Keratinocyte (primary cell): ENCODE data around the gene OSBPL1A. TPM values are rescaled to one million over a fixed set of nuclear protein-coding genes. Genes with fewer than 3 reads are reported as not detected.
"Not testable (repeated sequence)": the region's sequence is repeated elsewhere in the genome, so short reads cannot be mapped to it uniquely, and the experiment has no call there.

Source experiments
- DNase-seq: peaks from one replicate; pipeline ENCODE4 v3.0.0-alpha.2; 2011; ENCODE audit warnings: low read depth, missing footprints, low spot score
- FAIRE-seq: peaks from 2 replicates; lab custom pipeline; 2011; peaks lifted over from hg19 to GRCh38; lab: Jason Lieb, UNC
- H2AFZ ChIP-seq: 2 replicates; pipeline ENCODE4 v1.6.0; 2012; ENCODE audit warnings: low read length, control low read depth, inconsistent platforms; ENCODE audit not compliant: control insufficient read depth
- H3K27ac ChIP-seq: 2 replicates; pipeline ENCODE4 v1.5.1; 2011; ENCODE audit warnings: low read length; ENCODE audit not compliant: control insufficient read depth, insufficient read depth
- H3K27me3 ChIP-seq: 3 replicates; pipeline ENCODE4 v1.6.0; 2011; ENCODE audit warnings: low read length; ENCODE audit not compliant: control insufficient read depth, insufficient read depth; ENCODE audit errors: extremely low read depth
- H3K36me3 ChIP-seq, 2 experiments: 2 replicates in 1 of 2; 3 replicates in 1 of 2; pipeline ENCODE4 v1.5.1; 2011; ENCODE audit warnings: low read length in 2 of 2, mild to moderate bottlenecking in 1 of 2; ENCODE audit not compliant: control insufficient read depth in 2 of 2, insufficient read depth in 2 of 2; ENCODE audit errors: extremely low read depth in 1 of 2
- H3K4me1 ChIP-seq: 3 replicates; pipeline ENCODE4 v1.5.1; 2011; ENCODE audit warnings: low read length; ENCODE audit not compliant: control insufficient read depth, insufficient read depth; ENCODE audit errors: extremely low read depth
- H3K4me2 ChIP-seq: 3 replicates; pipeline ENCODE4 v1.6.0; 2011; ENCODE audit warnings: low read depth, low read length; ENCODE audit not compliant: control insufficient read depth, insufficient read depth; ENCODE audit errors: extremely low read depth
- H3K4me3 ChIP-seq, 3 experiments: fragments of 200-600 bp in 1 of 3; sonication (generic) in 1 of 3; 2 replicates in 2 of 3; 3 replicates in 1 of 3; pipeline ENCODE4 v1.5.1; 2011 to 2016; ENCODE audit warnings: low read length in 3 of 3, mild to moderate bottlenecking in 3 of 3, control low read depth in 2 of 3, inconsistent platforms in 1 of 3, low read depth in 1 of 3, mixed read lengths in 1 of 3, mixed run types in 1 of 3, moderate library complexity in 1 of 3; ENCODE audit not compliant: control insufficient read depth in 2 of 3, insufficient read depth in 2 of 3; ENCODE audit errors: extremely low read depth in 1 of 3
- H3K79me2 ChIP-seq: 2 replicates; pipeline ENCODE4 v1.6.0; 2012; ENCODE audit warnings: low read length; ENCODE audit not compliant: control insufficient read depth, insufficient read depth
- H3K9ac ChIP-seq: 3 replicates; pipeline ENCODE4 v1.6.0; 2011; ENCODE audit warnings: low read length; ENCODE audit not compliant: control insufficient read depth, insufficient read depth; ENCODE audit errors: extremely low read depth
- H3K9me1 ChIP-seq: 3 replicates; pipeline ENCODE4 v1.6.0; 2011; ENCODE audit warnings: low read length; ENCODE audit not compliant: control insufficient read depth, insufficient read depth; ENCODE audit errors: extremely low read depth
- H3K9me3 ChIP-seq: 2 replicates; pipeline ENCODE4 v1.5.1; 2012; ENCODE audit warnings: low read depth, low read length; ENCODE audit not compliant: control insufficient read depth
- H4K20me1 ChIP-seq: 3 replicates; pipeline ENCODE4 v1.6.0; 2011; ENCODE audit warnings: low read length; ENCODE audit not compliant: control insufficient read depth, insufficient read depth; ENCODE audit errors: extremely low read depth
- EZH2 ChIP-seq: IDR thresholded peaks from one replicate; pipeline ENCODE4 v1.6.1; 2012; ENCODE audit warnings: inconsistent platforms, mild to moderate bottlenecking, low read length, moderate library complexity
- dilution Hi-C: fragments of 300-500 bp; cut with MboI; formaldehyde crosslinking; loops from one replicate; pipeline ENCODE4 v1.7.0; 2020; ENCODE audit warnings: low sequenced_read_pairs; ENCODE audit not compliant: extremely low pct_ligation_motif_present
- polyA plus RNA-seq, 5 experiments: library from polyadenylated mRNA; depleted of rRNA in 3 of 5; stranded (reverse) in 3 of 5; stranded (forward) in 1 of 5; unstranded in 1 of 5; fragments of >200 nt; gene quantifications; 1 replicate in 1 of 5; 2 replicates in 3 of 5; 3 replicates in 1 of 5; pipeline versions ENCODE4 v1.2.1 to v1.2.3, GENCODE V29; 2011 to 2012; ENCODE audit warnings: missing spikeins in 2 of 5, low read depth in 1 of 5, low replicate concordance in 1 of 5
- TF ChIP-seq, protein P1 (sequence below), 3 experiments: IDR thresholded peaks in 1 of 3; conservative IDR thresholded peaks in 1 of 3; optimal IDR thresholded peaks in 1 of 3; 2 replicates in 2 of 3; 3 replicates in 1 of 3; pipeline versions ENCODE3 to v1.5.1; 2011; ENCODE audit warnings: low read length in 3 of 3, mild to moderate bottlenecking in 3 of 3, moderate library complexity in 2 of 3, control low read depth in 1 of 3, inconsistent platforms in 1 of 3; ENCODE audit not compliant: insufficient read depth in 2 of 3; ENCODE audit errors: extremely low read depth in 1 of 3

OSBPL1A gene
- polyA plus RNA-seq, 1 donor (not counting 4 experiments of a cell fraction or from before 2014, with no cell fraction given) = 17.7 TPM

DNA sequence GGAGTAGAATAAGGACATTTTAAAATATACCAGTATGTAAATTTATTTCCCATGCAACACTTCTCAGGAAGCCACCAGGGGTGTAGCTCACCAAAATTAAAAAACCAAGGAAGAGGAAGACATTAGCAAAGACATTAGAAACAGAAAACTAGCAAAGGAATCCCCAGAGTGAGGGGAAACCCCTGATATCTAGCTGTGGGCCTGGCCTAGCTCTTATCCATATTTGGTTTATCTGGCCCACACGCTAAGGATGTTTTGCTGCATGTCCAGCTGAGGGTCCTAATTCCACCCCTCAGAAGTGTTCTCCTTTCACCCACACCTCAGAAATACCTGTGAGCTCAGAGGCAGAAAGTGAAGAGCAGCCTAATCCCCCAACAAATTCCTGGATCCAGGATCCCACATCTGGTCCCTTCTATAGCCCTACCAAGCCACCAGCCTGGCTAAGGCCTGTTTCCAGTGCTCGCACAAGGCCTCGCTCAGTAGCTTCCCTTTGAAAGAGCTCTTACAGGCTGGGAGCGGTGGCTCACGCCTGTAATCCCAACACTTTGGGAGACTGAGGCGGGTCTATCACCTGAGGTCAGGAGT is 17.4 kb downstream of the OSBPL1A start:
- FAIRE-seq = no peak
- H3K4me1 ChIP-seq = no peaks in the 10 kb centered on the region

GRCh38 chr18:24378598-24378997 is 19.0 kb downstream of the OSBPL1A start:
- Histone ChIP-seq H3K79me2 (no peaks in the 10 kb centered on the region), H3K9me3 (no peaks in the 10 kb centered on the region), H3K36me3 (peaks cover 0 to 3% of the 10 kb centered on the region in 2 experiments), H3K4me2 (no peak overlapping the region), H3K9me1 (no peaks in the 10 kb centered on the region), H2AFZ (no peak overlapping the region), H4K20me1 (no peaks in the 10 kb centered on the region), H3K27me3 (no peaks in the 10 kb centered on the region), H3K27ac (no peak overlapping the region), H3K4me1 (peaks cover 2% of the 10 kb centered on the region), H3K4me3 (no peak overlapping the region), H3K9ac (no peak overlapping the region)
- FAIRE-seq = no peak
- DNase-seq = no peak
- dilution Hi-C loops = no loop called here
- TF ChIP-seq, protein P1, sequence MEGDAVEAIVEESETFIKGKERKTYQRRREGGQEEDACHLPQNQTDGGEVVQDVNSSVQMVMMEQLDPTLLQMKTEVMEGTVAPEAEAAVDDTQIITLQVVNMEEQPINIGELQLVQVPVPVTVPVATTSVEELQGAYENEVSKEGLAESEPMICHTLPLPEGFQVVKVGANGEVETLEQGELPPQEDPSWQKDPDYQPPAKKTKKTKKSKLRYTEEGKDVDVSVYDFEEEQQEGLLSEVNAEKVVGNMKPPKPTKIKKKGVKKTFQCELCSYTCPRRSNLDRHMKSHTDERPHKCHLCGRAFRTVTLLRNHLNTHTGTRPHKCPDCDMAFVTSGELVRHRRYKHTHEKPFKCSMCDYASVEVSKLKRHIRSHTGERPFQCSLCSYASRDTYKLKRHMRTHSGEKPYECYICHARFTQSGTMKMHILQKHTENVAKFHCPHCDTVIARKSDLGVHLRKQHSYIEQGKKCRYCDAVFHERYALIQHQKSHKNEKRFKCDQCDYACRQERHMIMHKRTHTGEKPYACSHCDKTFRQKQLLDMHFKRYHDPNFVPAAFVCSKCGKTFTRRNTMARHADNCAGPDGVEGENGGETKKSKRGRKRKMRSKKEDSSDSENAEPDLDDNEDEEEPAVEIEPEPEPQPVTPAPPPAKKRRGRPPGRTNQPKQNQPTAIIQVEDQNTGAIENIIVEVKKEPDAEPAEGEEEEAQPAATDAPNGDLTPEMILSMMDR (optimal IDR thresholded peaks at IDR 0.05 in 1 of 3, IDR thresholded peaks at IDR 0.05 in 1 of 3, conservative IDR thresholded peaks at IDR 0.05 in 1 of 3; ENCODE audit: extremely low read depth in 1 of 3, insufficient read depth in 2 of 3, low read length in 3 of 3) = no peak
- no peak for TF ChIP-seq EZH2

More for the DNA sequence above, 17.4 kb downstream of the OSBPL1A start:
- no peaks in the 10 kb centered on the region for H4K20me1 ChIP-seq
- no peak overlapping the region for H3K27ac ChIP-seq
- H2AFZ ChIP-seq = no peak overlapping the region
- dilution Hi-C loops = no loop called here
- no peaks in the 10 kb centered on the region for H3K36me3 ChIP-seq
- no peak overlapping the region for H3K4me2 ChIP-seq
- no peak for DNase-seq
- no peaks in the 10 kb centered on the region for H3K9me3 ChIP-seq
- no peaks in the 10 kb centered on the region for H3K9me1 ChIP-seq
- H3K4me3 ChIP-seq = no peak overlapping the region
- H3K9ac ChIP-seq = no peak overlapping the region
- TF ChIP-seq EZH2 = no peak
- TF ChIP-seq, protein P1 (optimal IDR thresholded peaks at IDR 0.05 in 1 of 3, IDR thresholded peaks at IDR 0.05 in 1 of 3, conservative IDR thresholded peaks at IDR 0.05 in 1 of 3; ENCODE audit: extremely low read depth in 1 of 3, insufficient read depth in 2 of 3, low read length in 3 of 3) = no peak
- no peaks in the 10 kb centered on the region for H3K27me3 ChIP-seq
- H3K79me2 ChIP-seq = no peaks in the 10 kb centered on the region

- FAIRE-seq = not testable (repeated sequence)
Measured at GRCh38 chr18:24376531-24376930, 21.1 kb downstream of the OSBPL1A start.

More at GRCh38 chr18:24376531-24376930, 21.1 kb downstream of the OSBPL1A start:
- H3K36me3 ChIP-seq, H3K4me2 ChIP-seq, DNase-seq, H3K9ac ChIP-seq, H3K4me3 ChIP-seq, H3K79me2 ChIP-seq, H3K9me1 ChIP-seq, H3K27me3 ChIP-seq, H4K20me1 ChIP-seq, H3K9me3 ChIP-seq, H3K4me1 ChIP-seq, dilution Hi-C loops, H2AFZ ChIP-seq, H3K27ac ChIP-seq: not testable (repeated sequence)
